ENCODE results near the gene COL24A1. TPM values are rescaled to one million over a fixed set of nuclear protein-coding genes. Genes with fewer than 3 reads are reported as not detected.
A peak's percentile ranks its signal among the peaks of the same experiment; 100 is the strongest.

COL24A1 gene
- total RNA-seq, 4 donors from 2014 or later: 1.0 to 2.8 (median 1.9) TPM

- DNase-seq (ENCODE audit: low spot score in 2 of 2): no peak
- TF ChIP-seq, protein P1, sequence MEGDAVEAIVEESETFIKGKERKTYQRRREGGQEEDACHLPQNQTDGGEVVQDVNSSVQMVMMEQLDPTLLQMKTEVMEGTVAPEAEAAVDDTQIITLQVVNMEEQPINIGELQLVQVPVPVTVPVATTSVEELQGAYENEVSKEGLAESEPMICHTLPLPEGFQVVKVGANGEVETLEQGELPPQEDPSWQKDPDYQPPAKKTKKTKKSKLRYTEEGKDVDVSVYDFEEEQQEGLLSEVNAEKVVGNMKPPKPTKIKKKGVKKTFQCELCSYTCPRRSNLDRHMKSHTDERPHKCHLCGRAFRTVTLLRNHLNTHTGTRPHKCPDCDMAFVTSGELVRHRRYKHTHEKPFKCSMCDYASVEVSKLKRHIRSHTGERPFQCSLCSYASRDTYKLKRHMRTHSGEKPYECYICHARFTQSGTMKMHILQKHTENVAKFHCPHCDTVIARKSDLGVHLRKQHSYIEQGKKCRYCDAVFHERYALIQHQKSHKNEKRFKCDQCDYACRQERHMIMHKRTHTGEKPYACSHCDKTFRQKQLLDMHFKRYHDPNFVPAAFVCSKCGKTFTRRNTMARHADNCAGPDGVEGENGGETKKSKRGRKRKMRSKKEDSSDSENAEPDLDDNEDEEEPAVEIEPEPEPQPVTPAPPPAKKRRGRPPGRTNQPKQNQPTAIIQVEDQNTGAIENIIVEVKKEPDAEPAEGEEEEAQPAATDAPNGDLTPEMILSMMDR (IDR thresholded peaks at IDR 0.05): no peak
- TF ChIP-seq EP300 (IDR thresholded peaks at IDR 0.05): no peak
- TF ChIP-seq POLR2A (IDR thresholded peaks at IDR 0.05): no peak
- Histone ChIP-seq H3K4me3 (no peak overlapping the region), H3K4me1 (peaks cover 0 to 5% (median 0%) of the 10 kb centered on the region in 4 donors), H3K36me3 (no peaks in the 10 kb centered on the region), H3K9me3 (no peaks in the 10 kb centered on the region), H3K27me3 (no peaks in the 10 kb centered on the region), H3K27ac (no peak overlapping the region)
- 69 to 70% methylated on average over 5 of the region's 5 CpGs for WGBS, 2 donors
Measured at GRCh38 chr1:86176226-86176625, 19.7 kb upstream of the COL24A1 start.

- TF ChIP-seq EP300 (IDR thresholded peaks at IDR 0.05) (no peak), POLR2A (IDR thresholded peaks at IDR 0.05) (no peak)
- TF ChIP-seq, protein P1 (IDR thresholded peaks at IDR 0.05): no peak
- H3K36me3 ChIP-seq: no peaks in the 10 kb centered on the region
- H3K27ac ChIP-seq: no peak overlapping the region
- peaks cover 0 to 5% (median 0%) of the 10 kb centered on the region in 4 donors for H3K4me1 ChIP-seq
- H3K4me3 ChIP-seq: no peak overlapping the region
- no peak for DNase-seq (ENCODE audit: low spot score in 2 of 2)
- H3K9me3 ChIP-seq: no peaks in the 10 kb centered on the region
- no peaks in the 10 kb centered on the region for H3K27me3 ChIP-seq
- 22 to 23% methylated on average over 5 of the region's 5 CpGs for WGBS, 2 donors
Measured at GRCh38 chr1:86175756-86176155, 19.2 kb upstream of the COL24A1 start.

DNA sequence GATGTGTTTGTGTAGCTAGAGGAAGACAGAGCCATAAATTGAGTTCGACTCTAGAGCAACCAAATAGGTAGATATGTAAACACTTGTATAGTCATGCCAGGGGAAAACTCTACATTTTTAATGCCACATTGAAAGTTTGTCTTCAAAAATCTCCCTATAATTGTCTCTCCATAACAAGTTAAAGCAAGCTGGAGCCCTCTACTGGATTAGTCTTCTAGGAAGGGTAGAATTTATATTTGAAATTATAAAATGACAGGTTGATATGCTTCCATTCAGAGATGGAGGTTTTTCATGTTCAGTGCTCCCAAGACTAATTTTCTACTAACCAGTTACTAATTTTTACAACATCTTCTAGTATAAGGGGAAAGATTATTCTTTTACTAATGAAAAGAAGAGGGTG lies 13.1 kb upstream of the COL24A1 start:
- TF ChIP-seq, protein P1 (IDR thresholded peaks at IDR 0.05): no peak
- TF ChIP-seq EP300 (IDR thresholded peaks at IDR 0.05) (no peak), POLR2A (IDR thresholded peaks at IDR 0.05) (no peak)
- Histone ChIP-seq H3K9me3 (peaks cover 0 to 14% (median 0%) of the 10 kb centered on the region in 4 donors), H3K36me3 (no peaks in the 10 kb centered on the region), H3K27ac (no peak overlapping the region), H3K4me3 (no peak overlapping the region), H3K27me3 (no peaks in the 10 kb centered on the region), H3K4me1 (no peaks in the 10 kb centered on the region)
- no peak for DNase-seq (ENCODE audit: low spot score in 2 of 2)
- WGBS, 2 donors: 59 to 72% methylated on average over 1 of the region's 1 CpG

DNA sequence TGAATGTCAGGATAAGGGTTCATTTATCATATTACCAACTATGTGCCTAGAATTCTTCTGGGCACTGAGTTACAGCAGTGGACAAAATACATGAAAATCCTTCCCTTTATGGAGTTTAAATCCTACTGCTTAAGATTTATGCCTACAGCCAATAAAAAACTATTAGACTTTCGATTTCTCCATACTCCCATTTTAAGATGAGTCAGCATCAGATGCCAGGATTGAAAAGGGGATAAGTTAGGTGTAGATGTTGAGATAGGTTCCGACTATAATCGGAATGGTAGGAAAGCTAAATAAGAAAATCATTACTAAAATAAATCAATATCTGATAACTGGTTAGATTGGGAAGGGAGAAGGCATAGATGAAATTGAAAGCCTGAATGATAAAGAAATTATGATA lies 3.2 kb upstream of the COL24A1 start:
- Histone ChIP-seq H3K27ac (no peak overlapping the region), H3K27me3 (no peaks in the 10 kb centered on the region), H3K36me3 (no peaks in the 10 kb centered on the region), H3K4me3 (no peak overlapping the region), H3K9me3 (no peaks in the 10 kb centered on the region), H3K4me1 (peaks cover 0 to 22% (median 5%) of the 10 kb centered on the region in 4 donors)
- 94 to 95% methylated on average over 3 of the region's 3 CpGs for WGBS, 2 donors
- no peak for DNase-seq (ENCODE audit: low spot score in 2 of 2)
- TF ChIP-seq EP300 (IDR thresholded peaks at IDR 0.05): no peak
- TF ChIP-seq, protein P1 (IDR thresholded peaks at IDR 0.05): no peak
- no peak for TF ChIP-seq POLR2A (IDR thresholded peaks at IDR 0.05)

GRCh38 chr1:86155807-86156565 lies 586 bp downstream of the COL24A1 start:
- H3K9me3 ChIP-seq: no peaks in the 10 kb centered on the region
- H3K27ac ChIP-seq: peak overlapping the region in 2 of 4 donors; percentile 67 to 74
- peaks cover 0 to 4% of the 10 kb centered on the region in 2 donors for H3K27me3 ChIP-seq
- H3K4me3 ChIP-seq: peak overlapping the region; percentile 15 to 55 (median 40)
- peaks cover 0 to 26% (median 5%) of the 10 kb centered on the region in 4 donors for H3K4me1 ChIP-seq
- no peak for TF ChIP-seq EP300 (IDR thresholded peaks at IDR 0.05)
- TF ChIP-seq, protein P1 (IDR thresholded peaks at IDR 0.05): no peak
- TF ChIP-seq POLR2A (IDR thresholded peaks at IDR 0.05): no peak
- no peak for DNase-seq (ENCODE audit: low spot score in 2 of 2)
- 1% methylated on average over 32 to 40 of the region's 40 CpGs for WGBS, 2 donors
- no peaks in the 10 kb centered on the region for H3K36me3 ChIP-seq
